GM21423 (cell line): ENCODE results near the gene ZBTB8OS.
"Not testable (repeated sequence)": the region's sequence is repeated elsewhere in the genome, so short reads cannot be mapped to it uniquely, and the experiment has no call there.

Source experiments
- ATAC-seq: cut with Tn5 transposase; IDR thresholded peaks from one replicate; pipeline ENCODE4 v1.9.1; 2021; ENCODE audit warnings: mild to moderate bottlenecking, moderate library complexity; ENCODE audit not compliant: unreplicated experiment

The ZBTB8OS gene

GRCh38 chr1:32650248-32650751, at the start of gene ZBTB8OS:
ZBTB8OS (minus strand) TSS chr1:32650550; CDS start chr1:32650529, 21 bp downstream.
- peak; percentile 62 for ATAC-seq

GRCh38 chr1:32696996-32697395, 46.6 kb upstream of the ZBTB8OS start:
- ATAC-seq: not testable (repeated sequence)

- no peak for ATAC-seq
These were observed 45.7 kb upstream of the ZBTB8OS start for GRCh38 chr1:32696041-32696440.

GRCh38 chr1:32695098-32695904, 45.0 kb upstream of the ZBTB8OS start:
- ATAC-seq: no peak

- no peak for ATAC-seq
These were observed 43.3 kb upstream of the ZBTB8OS start for GRCh38 chr1:32693455-32694174.

- no peak for ATAC-seq
These were observed 36.0 kb upstream of the ZBTB8OS start for GRCh38 chr1:32686387-32686786.

GRCh38 chr1:32685498-32685897, 35.1 kb upstream of the ZBTB8OS start:
- no peak for ATAC-seq

- no peak for ATAC-seq
These were observed 33.9 kb upstream of the ZBTB8OS start for GRCh38 chr1:32684167-32684811.

- no peak for ATAC-seq
These were observed 33.0 kb upstream of the ZBTB8OS start for GRCh38 chr1:32683397-32683796.

GRCh38 chr1:32681999-32682398, 31.6 kb upstream of the ZBTB8OS start:
- ATAC-seq: no peak

GRCh38 chr1:32681509-32681908, 31.2 kb upstream of the ZBTB8OS start:
- no peak for ATAC-seq

GRCh38 chr1:32680642-32681041, 30.3 kb upstream of the ZBTB8OS start:
- no peak for ATAC-seq

- ATAC-seq: not testable (repeated sequence)
These were observed 29.6 kb upstream of the ZBTB8OS start for GRCh38 chr1:32679993-32680392.

- ATAC-seq: no peak
These were observed 26.6 kb upstream of the ZBTB8OS start for GRCh38 chr1:32676945-32677344.

GRCh38 chr1:32668716-32669115, 18.4 kb upstream of the ZBTB8OS start:
- not testable (repeated sequence) for ATAC-seq

GRCh38 chr1:32666901-32667566, 16.7 kb upstream of the ZBTB8OS start:
- no peak for ATAC-seq

- no peak for ATAC-seq
These were observed 15.6 kb upstream of the ZBTB8OS start for GRCh38 chr1:32665915-32666314.

- no peak for ATAC-seq
These were observed 9.2 kb upstream of the ZBTB8OS start for GRCh38 chr1:32659581-32659980.

- no peak for ATAC-seq
These were observed 2.1 kb upstream of the ZBTB8OS start for GRCh38 chr1:32652244-32652962.

GRCh38 chr1:32651461-32652073, 1.2 kb upstream of the ZBTB8OS start:
- ATAC-seq: no peak
